HG02884 (cell line): ENCODE measurements around the gene RNF19B.
"Not testable (repeated sequence)": the region's sequence is repeated elsewhere in the genome, so short reads cannot be mapped to it uniquely, and the experiment has no call there.

Experiments used
- ATAC-seq: cut with Tn5 transposase; IDR thresholded peaks from one replicate; pipeline ENCODE4 v1.9.1; 2021; ENCODE audit warnings: mild to moderate bottlenecking, moderate library complexity; ENCODE audit not compliant: unreplicated experiment

Gene RNF19B

GRCh38 chr1:32992489-32993323, 28.1 kb upstream of the RNF19B start:
- ATAC-seq, result peak; percentile 83

GRCh38 chr1:32991819-32992488, 27.3 kb upstream of the RNF19B start:
- ATAC-seq, result peak; percentile 24

GRCh38 chr1:32991386-32991785, 26.8 kb upstream of the RNF19B start:
- no peak for ATAC-seq

- ATAC-seq, result no peak
These were observed 26.3 kb upstream of the RNF19B start for GRCh38 chr1:32990887-32991286.

GRCh38 chr1:32989160-32990050, 24.8 kb upstream of the RNF19B start:
- no peak for ATAC-seq

GRCh38 chr1:32988665-32989064, 24.1 kb upstream of the RNF19B start:
- no peak for ATAC-seq

- no peak for ATAC-seq
These were observed 20.6 kb upstream of the RNF19B start for GRCh38 chr1:32985226-32985625.

- no peak for ATAC-seq
These were observed 20.0 kb upstream of the RNF19B start for GRCh38 chr1:32984455-32985171.

- no peak for ATAC-seq
These were observed 19.5 kb upstream of the RNF19B start for GRCh38 chr1:32984090-32984454.

GRCh38 chr1:32983020-32983419, 18.4 kb upstream of the RNF19B start:
- ATAC-seq, result no peak

GRCh38 chr1:32981003-32981901, 16.6 kb upstream of the RNF19B start:
- ATAC-seq, result peak; percentile 84

GRCh38 chr1:32980080-32980479, 15.5 kb upstream of the RNF19B start:
- ATAC-seq, result no peak

GRCh38 chr1:32978854-32979253, 14.2 kb upstream of the RNF19B start:
- no peak for ATAC-seq

- ATAC-seq, result no peak
These were observed 13.0 kb upstream of the RNF19B start for GRCh38 chr1:32977546-32978087.

GRCh38 chr1:32975055-32975454, 10.4 kb upstream of the RNF19B start:
- not testable (repeated sequence) for ATAC-seq

GRCh38 chr1:32973458-32973857, 8.8 kb upstream of the RNF19B start:
- ATAC-seq, result not testable (repeated sequence)

- no peak for ATAC-seq
These were observed 8.3 kb upstream of the RNF19B start for GRCh38 chr1:32972814-32973428.

GRCh38 chr1:32971576-32971975, 7.0 kb upstream of the RNF19B start:
- no peak for ATAC-seq

- ATAC-seq, result no peak
These were observed 6.5 kb upstream of the RNF19B start for GRCh38 chr1:32971156-32971555.
